Ishikawa (cell line): ENCODE results near the gene WDR89.

Experiments used
- CEBPB ChIP-seq: IDR thresholded peaks from 2 replicates; pipeline ENCODE4 v1.6.1; 2012
- CREB1 ChIP-seq: IDR thresholded peaks from 2 replicates; pipeline ENCODE4 v1.6.1; 2012; ENCODE audit warnings: low read depth
- EGR1 ChIP-seq: IDR thresholded peaks from 2 replicates; pipeline ENCODE4 v1.6.1; 2012
- EP300 ChIP-seq: IDR thresholded peaks from 2 replicates; pipeline ENCODE4 v1.6.1; 2012; ENCODE audit warnings: borderline replicate concordance
- FOXM1 ChIP-seq: IDR thresholded peaks from 2 replicates; pipeline ENCODE4 v1.6.1; 2012; ENCODE audit warnings: low read depth, borderline replicate concordance
- NFIC ChIP-seq: IDR thresholded peaks from 2 replicates; pipeline ENCODE4 v1.6.1; 2012
- RAD21 ChIP-seq: IDR thresholded peaks from 2 replicates; pipeline ENCODE4 v1.6.1; 2012; ENCODE audit warnings: low read depth
- TAF1 ChIP-seq: IDR thresholded peaks from 2 replicates; pipeline ENCODE4 v1.6.1; 2012; ENCODE audit warnings: low read depth, mild to moderate bottlenecking
- TCF12 ChIP-seq: IDR thresholded peaks from 2 replicates; pipeline ENCODE4 v1.6.1; 2012; ENCODE audit warnings: low read depth
- TEAD4 ChIP-seq: IDR thresholded peaks from 2 replicates; pipeline ENCODE4 v1.6.1; 2012
- YY1 ChIP-seq: IDR thresholded peaks from 2 replicates; pipeline ENCODE4 v1.6.1; 2012; ENCODE audit warnings: low read depth
- ZBTB7A ChIP-seq: IDR thresholded peaks from 2 replicates; pipeline ENCODE4 v1.6.1; 2012; ENCODE audit warnings: low read depth
- TF ChIP-seq, protein P1 (sequence below): IDR thresholded peaks from 2 replicates; pipeline ENCODE4 v1.6.1; 2012
- TF ChIP-seq, protein P2 (sequence below): IDR thresholded peaks from 2 replicates; pipeline ENCODE4 v1.6.1; 2012
- TF ChIP-seq, protein P3 (sequence below): IDR thresholded peaks from 2 replicates; pipeline ENCODE4 v1.6.1; 2012; ENCODE audit warnings: low read depth, mild to moderate bottlenecking

Gene WDR89

DNA sequence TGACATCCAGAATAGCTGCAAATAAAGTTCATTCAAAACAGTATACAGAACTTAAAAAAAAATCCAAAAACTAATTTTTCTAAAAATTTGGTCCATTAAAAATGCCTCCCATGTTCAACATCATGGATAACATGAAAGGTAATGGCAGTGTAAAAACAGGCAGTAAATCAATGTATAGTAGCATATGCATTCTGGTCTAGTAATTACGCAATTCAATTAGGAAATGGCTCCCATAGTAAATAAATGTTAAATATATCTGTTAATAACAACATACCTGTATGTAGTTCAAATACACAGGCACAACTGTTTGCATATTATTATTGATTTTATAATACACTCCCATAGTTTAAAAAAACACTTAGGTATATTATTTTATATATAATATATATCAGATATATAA, 43.7 kb upstream of the WDR89 start:
- TF ChIP-seq CEBPB, result peak; percentile 58; the same call in 1 of the 2 replicates
- no peak for TF ChIP-seq NFIC

DNA sequence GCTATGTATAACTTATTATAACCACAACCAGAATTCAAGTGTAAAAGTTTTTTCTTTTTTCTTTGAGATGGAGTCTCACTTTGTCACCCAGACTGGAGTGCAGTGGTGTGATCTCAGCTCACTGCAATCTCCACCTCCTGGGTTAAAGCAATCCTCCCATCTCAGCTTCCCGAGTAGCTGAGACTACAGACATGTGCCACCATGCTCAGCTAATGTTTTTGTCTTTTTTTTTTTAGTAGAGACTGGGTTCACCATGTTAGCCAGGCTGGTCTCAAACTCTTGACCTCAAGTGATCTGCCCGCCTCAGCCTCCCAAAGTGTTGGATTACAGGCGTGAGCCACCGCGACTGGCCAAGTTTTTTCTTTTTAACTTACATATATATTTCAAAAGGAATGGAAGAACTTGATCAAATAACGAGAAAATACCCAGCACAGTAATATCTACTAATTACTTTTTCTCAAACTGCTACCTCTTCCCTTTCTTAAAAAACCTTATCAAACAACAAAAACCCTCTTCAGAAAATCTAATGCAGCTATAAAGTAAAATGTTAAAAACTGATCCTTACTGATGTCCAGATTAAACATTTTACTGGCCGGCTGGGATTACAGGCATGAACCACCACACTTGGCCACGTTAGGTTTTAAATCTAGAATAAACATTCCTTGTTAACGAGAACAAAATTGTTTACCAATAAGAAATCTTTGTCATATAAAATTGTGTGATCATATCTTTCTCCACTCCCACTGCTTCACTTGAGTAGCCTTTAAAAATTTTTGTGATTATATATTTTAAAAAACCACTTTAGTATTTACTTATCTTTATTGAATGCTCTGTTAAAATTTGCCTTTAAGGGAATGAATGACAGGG, 41.3 kb upstream of the WDR89 start:
- TF ChIP-seq, protein P1, sequence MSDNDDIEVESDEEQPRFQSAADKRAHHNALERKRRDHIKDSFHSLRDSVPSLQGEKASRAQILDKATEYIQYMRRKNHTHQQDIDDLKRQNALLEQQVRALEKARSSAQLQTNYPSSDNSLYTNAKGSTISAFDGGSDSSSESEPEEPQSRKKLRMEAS, result no peak

DNA sequence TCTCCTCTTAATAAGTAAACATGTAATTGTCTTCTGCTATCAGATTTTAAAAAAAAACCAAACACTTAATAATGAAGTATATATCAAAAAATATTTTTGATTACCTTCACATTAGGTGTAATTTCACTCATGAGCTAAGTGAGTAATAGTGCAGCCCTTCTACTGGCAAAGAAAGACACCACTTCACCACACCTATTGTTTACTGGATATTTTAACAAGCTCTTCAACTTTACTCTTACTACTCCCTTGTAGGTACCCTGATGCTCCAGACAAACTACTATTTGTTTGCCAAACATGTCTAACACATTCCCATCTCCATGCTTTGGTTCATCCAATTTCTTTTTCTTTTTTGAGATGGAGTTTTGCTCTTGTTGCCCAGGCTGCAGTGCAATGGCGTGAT, 36.9 kb upstream of the WDR89 start:
- no peak for TF ChIP-seq CEBPB
- no peak for TF ChIP-seq TCF12
- no peak for TF ChIP-seq CREB1
- TF ChIP-seq YY1, result no peak
- TF ChIP-seq EGR1, result no peak
- TF ChIP-seq EP300, result no peak
- TF ChIP-seq TEAD4, result no peak
- TF ChIP-seq, protein P2, sequence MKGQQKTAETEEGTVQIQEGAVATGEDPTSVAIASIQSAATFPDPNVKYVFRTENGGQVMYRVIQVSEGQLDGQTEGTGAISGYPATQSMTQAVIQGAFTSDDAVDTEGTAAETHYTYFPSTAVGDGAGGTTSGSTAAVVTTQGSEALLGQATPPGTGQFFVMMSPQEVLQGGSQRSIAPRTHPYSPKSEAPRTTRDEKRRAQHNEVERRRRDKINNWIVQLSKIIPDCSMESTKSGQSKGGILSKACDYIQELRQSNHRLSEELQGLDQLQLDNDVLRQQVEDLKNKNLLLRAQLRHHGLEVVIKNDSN, result no peak
- TF ChIP-seq NFIC, result no peak

DNA sequence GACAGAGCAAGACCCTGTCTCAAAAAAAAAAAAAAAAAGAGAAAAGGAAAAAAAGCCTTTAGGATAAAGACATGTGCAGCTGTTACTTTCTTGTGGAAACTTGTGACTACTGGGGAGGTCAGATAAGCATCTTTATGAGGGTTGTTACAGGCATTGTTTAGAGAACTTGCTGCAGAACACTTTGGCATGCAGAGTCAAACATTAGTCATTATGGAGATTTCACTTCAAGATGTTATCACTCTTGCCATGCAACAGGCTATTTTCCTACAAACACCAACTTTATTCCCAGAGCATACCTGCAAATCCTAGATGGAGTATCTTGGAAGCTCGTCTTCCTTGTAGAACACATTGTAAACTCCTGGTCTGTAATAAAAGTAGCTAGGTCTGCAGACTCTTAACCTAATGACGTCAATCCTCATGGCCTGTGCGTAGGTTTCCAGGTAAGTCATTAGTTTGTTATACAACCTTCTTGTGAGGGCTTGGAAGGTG, 36.3 kb upstream of the WDR89 start:
- TF ChIP-seq, protein P1, result no peak
- TF ChIP-seq TCF12 (no peak), ZBTB7A (no peak), EP300 (no peak), FOXM1 (no peak), RAD21 (no peak), CREB1 (no peak), CEBPB (no peak)
- TF ChIP-seq, protein P3, sequence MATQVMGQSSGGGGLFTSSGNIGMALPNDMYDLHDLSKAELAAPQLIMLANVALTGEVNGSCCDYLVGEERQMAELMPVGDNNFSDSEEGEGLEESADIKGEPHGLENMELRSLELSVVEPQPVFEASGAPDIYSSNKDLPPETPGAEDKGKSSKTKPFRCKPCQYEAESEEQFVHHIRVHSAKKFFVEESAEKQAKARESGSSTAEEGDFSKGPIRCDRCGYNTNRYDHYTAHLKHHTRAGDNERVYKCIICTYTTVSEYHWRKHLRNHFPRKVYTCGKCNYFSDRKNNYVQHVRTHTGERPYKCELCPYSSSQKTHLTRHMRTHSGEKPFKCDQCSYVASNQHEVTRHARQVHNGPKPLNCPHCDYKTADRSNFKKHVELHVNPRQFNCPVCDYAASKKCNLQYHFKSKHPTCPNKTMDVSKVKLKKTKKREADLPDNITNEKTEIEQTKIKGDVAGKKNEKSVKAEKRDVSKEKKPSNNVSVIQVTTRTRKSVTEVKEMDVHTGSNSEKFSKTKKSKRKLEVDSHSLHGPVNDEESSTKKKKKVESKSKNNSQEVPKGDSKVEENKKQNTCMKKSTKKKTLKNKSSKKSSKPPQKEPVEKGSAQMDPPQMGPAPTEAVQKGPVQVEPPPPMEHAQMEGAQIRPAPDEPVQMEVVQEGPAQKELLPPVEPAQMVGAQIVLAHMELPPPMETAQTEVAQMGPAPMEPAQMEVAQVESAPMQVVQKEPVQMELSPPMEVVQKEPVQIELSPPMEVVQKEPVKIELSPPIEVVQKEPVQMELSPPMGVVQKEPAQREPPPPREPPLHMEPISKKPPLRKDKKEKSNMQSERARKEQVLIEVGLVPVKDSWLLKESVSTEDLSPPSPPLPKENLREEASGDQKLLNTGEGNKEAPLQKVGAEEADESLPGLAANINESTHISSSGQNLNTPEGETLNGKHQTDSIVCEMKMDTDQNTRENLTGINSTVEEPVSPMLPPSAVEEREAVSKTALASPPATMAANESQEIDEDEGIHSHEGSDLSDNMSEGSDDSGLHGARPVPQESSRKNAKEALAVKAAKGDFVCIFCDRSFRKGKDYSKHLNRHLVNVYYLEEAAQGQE, result no peak
- TF ChIP-seq, protein P2, result no peak

DNA sequence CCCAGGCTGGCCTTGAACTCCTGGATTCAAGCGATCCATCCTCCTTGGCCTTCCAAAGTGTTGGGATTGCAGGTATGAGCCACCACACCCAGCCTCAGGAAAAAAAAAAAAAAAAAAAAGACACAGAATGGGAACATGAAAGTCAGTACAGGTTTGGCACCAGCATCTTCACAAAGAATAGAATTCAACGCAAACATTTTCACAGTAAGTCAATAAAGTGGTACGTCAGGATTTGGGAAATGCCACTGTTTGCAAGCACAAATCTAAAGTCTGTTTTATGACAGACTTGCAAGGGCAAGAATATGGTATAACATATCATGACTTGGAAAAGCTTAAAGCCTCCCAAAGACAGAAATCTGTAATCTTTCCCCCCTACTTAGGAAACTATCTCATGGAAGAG, 34.9 kb upstream of the WDR89 start:
- TF ChIP-seq CREB1 (no peak), TCF12 (no peak), ZBTB7A (no peak), RAD21 (no peak), EP300 (no peak), TAF1 (no peak), EGR1 (no peak)
- TF ChIP-seq, protein P1, result no peak

DNA sequence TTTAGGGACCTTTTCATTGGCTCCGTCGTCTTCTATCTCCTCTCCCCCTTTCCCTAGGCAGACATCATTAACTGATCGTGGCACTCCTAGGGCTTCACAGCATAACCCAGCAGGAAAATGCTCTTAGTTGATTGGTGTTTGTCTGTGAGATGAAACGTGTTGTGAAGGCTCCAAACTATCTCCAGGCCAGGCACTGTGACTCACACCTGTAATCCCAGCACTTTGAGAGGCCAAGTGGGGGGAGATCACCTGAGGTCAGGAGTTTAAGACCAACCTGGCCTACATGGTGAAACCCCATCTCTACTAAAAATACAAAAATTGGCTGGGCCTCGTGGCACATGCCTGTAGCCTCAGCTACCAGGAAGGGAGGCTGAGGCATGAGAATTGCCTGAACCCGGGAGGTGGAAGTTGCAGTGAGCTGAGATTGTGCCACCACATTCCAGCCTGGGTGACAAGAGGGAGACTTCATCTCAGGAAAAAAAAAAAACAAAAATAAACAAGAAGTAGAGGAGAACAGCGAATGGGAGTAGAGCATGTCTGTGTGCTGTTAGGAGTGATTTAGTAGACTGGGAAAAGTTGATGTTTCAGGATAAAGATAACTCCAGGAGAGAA, 32.3 kb upstream of the WDR89 start:
- TF ChIP-seq CREB1 (no peak), YY1 (no peak), TEAD4 (no peak), CEBPB (no peak), EP300 (no peak), NFIC (no peak), RAD21 (no peak), EGR1 (no peak), ZBTB7A (no peak), TAF1 (no peak), FOXM1 (no peak), TCF12 (no peak)
- TF ChIP-seq, protein P3, result no peak
- TF ChIP-seq, protein P1, result no peak
- TF ChIP-seq, protein P2, result no peak
